Fibroblast of mammary gland (primary cell): Measurements from ENCODE around the gene KLHL41.

ENCODE experiments used
- DNase-seq: peaks from one replicate; pipeline ENCODE4 v3.0.0-alpha.2; 2010; ENCODE audit warnings: low read depth
- H3K4me3 ChIP-seq: 2 replicates; pipeline ENCODE4 v1.5.1; 2011; ENCODE audit warnings: low read depth, mild to moderate bottlenecking, low read length, moderate library complexity; ENCODE audit not compliant: control insufficient read depth
- CTCF ChIP-seq: conservative IDR thresholded peaks from 2 replicates; pipeline ENCODE4 v1.5.1; 2011; ENCODE audit warnings: low read depth, low read length, inconsistent platforms; ENCODE audit not compliant: control insufficient read depth, insufficient read depth

KLHL41 gene

DNA sequence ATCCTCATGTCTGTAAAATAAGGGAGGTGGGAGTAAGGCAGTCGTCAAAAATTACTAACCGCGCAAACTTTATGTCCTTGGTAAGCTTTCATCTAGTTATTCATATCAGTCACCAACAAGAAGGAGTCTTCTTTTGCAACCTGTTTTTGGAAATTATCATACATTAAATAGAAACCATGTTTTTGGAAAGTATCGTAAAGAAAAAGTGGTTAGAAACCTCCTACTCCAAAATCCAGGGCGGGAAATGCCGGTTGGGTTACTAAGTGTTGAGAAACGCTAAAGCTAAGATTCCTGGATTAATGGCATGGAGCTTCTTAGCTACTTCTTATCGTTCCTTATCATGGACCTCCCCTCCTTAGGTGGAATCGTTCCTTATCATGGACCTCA is 29.4 kb upstream of the KLHL41 start:
- no peak for TF ChIP-seq CTCF
- peak overlapping the region; percentile 82 for H3K4me3 ChIP-seq
- peak; percentile 25 for DNase-seq

DNA sequence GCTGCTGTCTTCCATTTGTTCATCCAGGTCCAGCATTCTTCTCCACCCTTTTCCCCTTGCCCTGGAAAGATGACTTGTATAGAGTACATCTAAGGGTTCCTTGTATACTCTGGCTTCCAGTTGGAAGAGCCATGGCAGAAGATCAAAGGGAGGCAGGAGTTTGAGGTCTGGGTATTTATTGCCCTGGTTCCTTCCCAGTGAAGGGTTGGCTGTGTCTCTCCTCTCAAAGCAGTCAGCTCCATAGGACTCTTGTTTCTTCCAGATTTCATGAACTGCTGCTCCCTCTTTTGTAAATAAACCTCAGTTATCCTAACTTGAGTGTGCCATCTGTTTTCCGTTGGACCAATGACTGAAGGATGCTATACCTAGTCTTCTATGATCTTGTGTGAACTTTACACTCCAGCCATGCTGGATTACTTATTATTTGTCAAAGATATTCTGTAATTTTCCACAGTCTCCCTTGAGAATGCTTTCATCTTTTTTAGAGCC is 23.8 kb upstream of the KLHL41 start:
- TF ChIP-seq CTCF: no peak

DNA sequence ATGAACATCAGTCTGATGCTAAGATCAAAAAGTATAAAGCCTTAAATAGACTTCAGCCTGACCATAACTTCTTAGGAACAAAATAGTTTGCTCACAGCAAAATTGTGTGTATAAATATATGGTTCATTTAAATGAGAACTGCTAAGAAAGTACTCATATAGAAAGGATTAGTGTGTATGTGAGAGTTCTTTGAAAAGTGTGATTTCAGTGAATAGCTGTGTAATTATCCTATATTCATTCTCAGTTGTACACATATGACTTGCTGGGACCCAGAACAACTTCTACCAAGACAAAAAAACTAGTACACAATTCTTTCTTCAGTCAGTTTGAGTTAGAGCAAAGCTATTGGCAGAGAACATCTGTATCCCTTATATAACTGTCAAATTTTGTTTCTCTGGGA is 23.0 kb upstream of the KLHL41 start:
- H3K4me3 ChIP-seq: no peak overlapping the region
- no peak for TF ChIP-seq CTCF

More for the DNA sequence above, 23.8 kb upstream of the KLHL41 start:
- no peak overlapping the region for H3K4me3 ChIP-seq
- DNase-seq: no peak

GRCh38 chr2:169490834-169491233 is 18.7 kb upstream of the KLHL41 start:
- TF ChIP-seq CTCF: no peak
- H3K4me3 ChIP-seq: no peak overlapping the region
- no peak for DNase-seq

More for the DNA sequence above, 23.0 kb upstream of the KLHL41 start:
- DNase-seq: no peak

DNA sequence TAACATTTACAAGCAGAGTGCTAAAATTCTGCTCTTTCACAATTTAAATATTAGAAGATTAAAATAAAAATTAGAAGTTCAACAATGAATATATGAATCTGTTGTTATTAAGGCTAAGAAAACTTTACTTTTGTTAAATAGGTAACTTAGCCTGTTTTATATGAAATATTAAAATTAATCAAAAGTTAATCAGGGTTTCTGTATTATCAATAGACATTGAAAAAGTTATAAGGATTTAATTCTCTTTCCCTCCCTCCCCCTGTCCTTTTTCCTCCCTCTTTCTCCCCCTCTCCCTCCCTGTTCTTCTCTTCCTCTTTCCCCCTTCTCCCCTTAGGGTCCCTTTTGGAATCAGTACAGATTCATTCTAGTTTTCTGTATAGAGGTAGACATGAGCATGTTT is 18.1 kb upstream of the KLHL41 start:
- no peak for TF ChIP-seq CTCF
- H3K4me3 ChIP-seq: no peak overlapping the region
- no peak for DNase-seq

DNA sequence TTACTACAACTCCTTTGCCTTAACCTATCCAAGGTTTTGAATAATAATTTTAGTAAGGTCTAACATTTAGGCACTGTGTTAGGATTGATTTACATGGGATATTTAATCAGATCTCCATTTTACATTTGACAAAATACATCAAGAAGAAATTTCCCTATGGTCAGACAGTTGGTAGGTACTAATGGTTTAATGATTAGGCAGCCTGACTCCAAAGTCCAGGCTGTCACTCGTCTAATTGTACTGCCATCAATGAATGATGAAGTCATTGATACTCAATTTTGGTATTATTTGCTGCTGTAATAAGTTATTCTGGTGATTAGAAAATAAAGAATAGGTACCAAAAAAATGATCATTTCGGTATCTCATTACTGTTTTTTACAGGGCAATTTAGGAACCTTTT is 16.1 kb upstream of the KLHL41 start:
- DNase-seq: no peak
- no peak overlapping the region for H3K4me3 ChIP-seq
- no peak for TF ChIP-seq CTCF
